SK-N-SH treated with all-trans-retinoic acid at 6 μM for 48 hours (cell line): ENCODE measurements around the gene MRPL28.

ENCODE experiments used
- ARNTL ChIP-seq: fragments of 450-650 bp; formaldehyde crosslinking; IDR thresholded peaks from 2 replicates; pipeline ENCODE4 v1.5.0; 2020; ENCODE audit warnings: low read depth, mild to moderate bottlenecking, moderate library complexity, borderline replicate concordance
- BACH2 ChIP-seq: fragments of 250-450 bp; sonication (Bioruptor Pico); IDR thresholded peaks from 2 replicates; pipeline ENCODE4 v1.9.0; 2021; ENCODE audit warnings: mild to moderate bottlenecking, borderline replicate concordance
- CREB5 ChIP-seq: fragments of 250-450 bp; sonication (Bioruptor Pico); IDR thresholded peaks from 2 replicates; pipeline ENCODE4 v1.5.1; 2020; ENCODE audit warnings: low read depth, mild to moderate bottlenecking, moderate library complexity
- CSRNP3 ChIP-seq: fragments of 250-450 bp; sonication (Bioruptor Pico); IDR thresholded peaks from 2 replicates; pipeline ENCODE4 v1.5.1; 2021; ENCODE audit warnings: mild to moderate bottlenecking, moderate library complexity
- OSR1 ChIP-seq: fragments of 250-450 bp; sonication (Bioruptor Pico); IDR thresholded peaks from 2 replicates; pipeline ENCODE4 v1.8.0; 2022; ENCODE audit warnings: moderate library complexity, mild to moderate bottlenecking, inconsistent platforms
- PATZ1 ChIP-seq: fragments of 250-450 bp; sonication (Bioruptor Pico); IDR thresholded peaks from 2 replicates; pipeline ENCODE4 v1.8.0; 2020; ENCODE audit warnings: mild to moderate bottlenecking, moderate library complexity, borderline replicate concordance
- POU6F1 ChIP-seq: fragments of 250-450 bp; sonication (Bioruptor Pico); IDR thresholded peaks from 2 replicates; pipeline ENCODE4 v1.8.0; 2021; ENCODE audit warnings: low read depth, mild to moderate bottlenecking, moderate library complexity, borderline replicate concordance
- PPARA ChIP-seq: fragments of 250-450 bp; sonication (Bioruptor Pico); IDR thresholded peaks from 2 replicates; pipeline ENCODE4 v1.5.0; 2020; ENCODE audit warnings: mild to moderate bottlenecking, borderline replicate concordance
- RARB ChIP-seq: fragments of 250-450 bp; sonication (Bioruptor Pico); IDR thresholded peaks from 2 replicates; pipeline ENCODE4 v1.8.0; 2021; ENCODE audit warnings: mild to moderate bottlenecking, moderate library complexity
- SNAI2 ChIP-seq: fragments of 250-450 bp; sonication (Bioruptor Pico); IDR thresholded peaks from 2 replicates; pipeline ENCODE4 v1.5.0; 2020; ENCODE audit warnings: mild to moderate bottlenecking, moderate library complexity
- TOX ChIP-seq: fragments of 250-450 bp; sonication (Bioruptor Pico); IDR thresholded peaks from 2 replicates; pipeline ENCODE4 v1.8.0; 2021; ENCODE audit warnings: mild to moderate bottlenecking, moderate library complexity, borderline replicate concordance
- ZFP30 ChIP-seq: fragments of 450-650 bp; formaldehyde crosslinking; IDR thresholded peaks from 2 replicates; pipeline ENCODE4 v1.5.0; 2022; ENCODE audit warnings: mild to moderate bottlenecking, moderate library complexity
- ZNF565 ChIP-seq: fragments of 450-650 bp; formaldehyde crosslinking; conservative IDR thresholded peaks from 2 replicates; pipeline ENCODE4 v1.5.0; 2020; ENCODE audit warnings: low read depth, mild to moderate bottlenecking, moderate library complexity
- ZNF8 ChIP-seq: fragments of 450-650 bp; formaldehyde crosslinking; IDR thresholded peaks from 2 replicates; pipeline ENCODE4 v1.5.0; 2020; ENCODE audit warnings: mild to moderate bottlenecking, moderate library complexity

GRCh38 chr16:373848-374615 is 3.7 kb upstream of the MRPL28 start:
- no peak for TF ChIP-seq OSR1
- no peak for TF ChIP-seq ARNTL (CRISPR knock-in tag)
- TF ChIP-seq PATZ1 (CRISPR knock-in tag): no peak
- TF ChIP-seq PPARA (CRISPR knock-in tag): no peak
- no peak for TF ChIP-seq CSRNP3 (CRISPR knock-in tag)
- TF ChIP-seq ZNF565 (CRISPR knock-in tag): no peak
- TF ChIP-seq POU6F1 (CRISPR knock-in tag): no peak
- no peak for TF ChIP-seq SNAI2 (CRISPR knock-in tag)
- no peak for TF ChIP-seq ZNF8 (CRISPR knock-in tag)
- TF ChIP-seq BACH2 (CRISPR knock-in tag): no peak
- TF ChIP-seq TOX: no peak
- TF ChIP-seq CREB5 (CRISPR knock-in tag): no peak
- no peak for TF ChIP-seq RARB
- no peak for TF ChIP-seq ZFP30 (CRISPR knock-in tag)
